ENCODE data around the gene RTF1.

DNA sequence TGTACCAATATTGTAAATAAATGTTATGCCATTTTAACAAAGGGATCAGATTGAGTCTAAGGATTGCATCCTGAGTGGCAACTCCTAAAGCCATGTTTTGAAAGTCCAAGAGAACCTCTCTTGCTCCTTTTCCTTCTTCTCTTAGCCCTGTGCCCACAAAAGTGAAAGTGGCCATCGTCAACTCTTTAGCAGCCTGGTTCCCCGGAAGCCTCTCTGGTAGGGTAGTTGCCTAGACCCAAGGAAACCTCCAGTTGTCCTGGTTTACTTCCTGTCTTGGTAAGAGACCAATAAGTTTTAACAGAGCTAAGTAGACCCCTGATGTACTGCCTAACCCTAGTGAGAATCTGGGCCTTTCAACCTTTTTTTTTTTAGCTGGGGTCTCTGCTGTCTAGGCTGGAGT lies 66.6 kb downstream of the RTF1 start:
- TF ChIP-seq, protein P1, sequence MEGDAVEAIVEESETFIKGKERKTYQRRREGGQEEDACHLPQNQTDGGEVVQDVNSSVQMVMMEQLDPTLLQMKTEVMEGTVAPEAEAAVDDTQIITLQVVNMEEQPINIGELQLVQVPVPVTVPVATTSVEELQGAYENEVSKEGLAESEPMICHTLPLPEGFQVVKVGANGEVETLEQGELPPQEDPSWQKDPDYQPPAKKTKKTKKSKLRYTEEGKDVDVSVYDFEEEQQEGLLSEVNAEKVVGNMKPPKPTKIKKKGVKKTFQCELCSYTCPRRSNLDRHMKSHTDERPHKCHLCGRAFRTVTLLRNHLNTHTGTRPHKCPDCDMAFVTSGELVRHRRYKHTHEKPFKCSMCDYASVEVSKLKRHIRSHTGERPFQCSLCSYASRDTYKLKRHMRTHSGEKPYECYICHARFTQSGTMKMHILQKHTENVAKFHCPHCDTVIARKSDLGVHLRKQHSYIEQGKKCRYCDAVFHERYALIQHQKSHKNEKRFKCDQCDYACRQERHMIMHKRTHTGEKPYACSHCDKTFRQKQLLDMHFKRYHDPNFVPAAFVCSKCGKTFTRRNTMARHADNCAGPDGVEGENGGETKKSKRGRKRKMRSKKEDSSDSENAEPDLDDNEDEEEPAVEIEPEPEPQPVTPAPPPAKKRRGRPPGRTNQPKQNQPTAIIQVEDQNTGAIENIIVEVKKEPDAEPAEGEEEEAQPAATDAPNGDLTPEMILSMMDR (IDR thresholded peaks at IDR 0.05; ENCODE audit: extremely low read depth in 1 of 2, insufficient read depth in 1 of 2, low read depth in 1 of 2, low read length in 2 of 2) = no peak
- TF ChIP-seq POLR2AphosphoS5 (IDR thresholded peaks at IDR 0.05; ENCODE audit: insufficient read depth, low read depth, low read length) = no peak

Data from endothelial cell of umbilical vein (primary cell).